ENCODE data around the gene EFNA5.
A peak's percentile ranks its signal among the peaks of the same experiment; 100 is the strongest.
"Not testable (repeated sequence)": the region's sequence is repeated elsewhere in the genome, so short reads cannot be mapped to it uniquely, and the experiment has no call there.

EFNA5 gene

DNA sequence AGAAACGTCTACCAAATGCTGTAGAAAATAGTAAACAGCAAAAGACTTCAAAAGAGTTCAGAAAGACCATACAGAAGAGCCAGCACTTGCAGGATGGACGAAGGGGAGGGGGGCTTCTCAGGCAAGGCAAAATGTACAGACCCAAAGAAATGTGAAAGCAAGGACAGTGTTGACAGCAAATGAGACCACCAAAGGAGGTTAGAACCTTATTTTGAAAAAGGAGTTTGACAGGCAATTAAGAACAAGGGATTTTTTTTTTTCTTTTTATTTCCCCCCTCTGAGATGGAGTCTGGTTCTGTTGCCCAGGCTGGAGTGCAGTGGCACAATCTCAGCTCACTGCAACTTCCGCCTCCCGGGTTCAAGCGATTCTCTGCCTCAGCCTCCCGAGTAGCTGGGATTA, 223.2 kb downstream of the EFNA5 start:
- intact Hi-C loops (cut with DNase I): no loop called here
- DNase-seq: no peak

DNA sequence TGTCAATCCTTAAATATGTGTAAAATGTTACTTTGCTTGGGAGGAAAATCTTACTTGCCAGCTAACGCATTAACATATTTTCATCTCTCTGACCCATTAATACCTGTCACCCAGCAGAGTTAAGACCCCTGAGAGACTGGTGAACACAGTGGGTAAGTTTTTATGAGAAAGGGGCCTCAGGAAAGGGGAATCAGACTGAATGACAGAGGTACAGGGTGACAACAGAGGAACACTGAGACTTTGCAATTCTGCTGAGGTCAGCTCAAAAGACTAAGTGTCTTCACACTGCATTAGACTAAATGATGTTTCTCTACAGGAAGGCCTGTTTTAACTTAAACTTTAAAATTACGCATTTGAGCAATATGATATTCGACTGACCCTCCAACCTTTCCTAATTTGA, 223.8 kb downstream of the EFNA5 start:
- DNase-seq: no peak
- intact Hi-C loops (cut with DNase I): no loop called here

DNA sequence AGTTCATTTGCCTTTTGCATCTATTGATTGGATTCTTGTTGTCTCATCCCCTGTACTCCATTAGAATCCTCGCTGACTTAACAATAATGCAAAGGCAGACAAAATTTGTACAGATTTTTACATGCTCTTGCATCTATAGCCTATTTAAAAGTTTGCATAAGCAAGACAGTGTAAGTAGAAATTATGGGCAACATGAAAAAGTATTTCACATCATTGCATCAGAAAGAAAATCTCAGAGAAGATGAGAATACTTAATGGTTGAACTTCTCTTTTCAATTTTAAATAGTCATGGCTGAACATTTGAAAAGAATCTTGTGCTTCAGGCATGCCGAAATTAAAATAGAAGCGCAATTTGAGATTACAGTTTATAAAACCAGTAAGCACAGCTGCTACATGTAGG, 226.4 kb downstream of the EFNA5 start:
- no peak for DNase-seq
- intact Hi-C loops (cut with DNase I): no loop called here

DNA sequence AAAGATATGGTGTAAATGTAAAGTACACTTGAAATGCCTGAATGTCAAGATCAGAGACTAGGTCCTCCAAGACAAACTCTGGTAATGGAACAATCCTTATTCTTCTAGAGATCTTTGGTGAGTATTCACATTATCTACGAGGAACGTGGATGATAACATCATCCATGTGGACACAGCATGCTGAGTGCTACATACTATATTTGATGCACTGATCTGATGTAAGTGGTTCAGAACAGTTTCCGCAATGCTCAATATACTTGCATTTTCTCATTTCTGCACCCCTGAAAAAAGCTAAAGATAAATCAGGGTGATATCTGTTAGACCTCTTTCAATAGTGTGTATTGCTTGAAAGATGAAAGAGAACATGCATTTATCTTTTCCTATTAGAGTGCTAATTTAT, 226.8 kb downstream of the EFNA5 start:
- intact Hi-C loops (cut with DNase I): no loop called here
- DNase-seq: no peak

DNA sequence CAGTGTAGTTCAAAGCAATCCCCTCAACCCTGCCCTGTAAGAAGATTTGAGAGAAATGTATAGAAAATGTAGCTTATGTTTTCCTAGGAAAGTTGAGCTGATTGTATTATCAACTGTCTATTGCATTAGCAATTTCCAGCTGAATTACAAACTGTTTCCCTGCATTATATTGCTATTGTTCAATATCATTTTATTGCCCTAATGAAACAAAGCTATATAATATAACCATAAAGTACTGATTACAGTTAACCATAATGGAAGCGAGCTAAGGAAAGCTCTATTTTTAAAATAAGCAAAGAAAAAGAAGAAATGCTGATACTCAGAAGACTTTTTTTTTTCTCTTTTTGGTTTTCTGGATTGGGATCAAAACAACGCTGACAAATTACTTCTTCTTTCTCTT, 228.3 kb downstream of the EFNA5 start:
- intact Hi-C loops (cut with DNase I): no loop called here
- no peak for DNase-seq

DNA sequence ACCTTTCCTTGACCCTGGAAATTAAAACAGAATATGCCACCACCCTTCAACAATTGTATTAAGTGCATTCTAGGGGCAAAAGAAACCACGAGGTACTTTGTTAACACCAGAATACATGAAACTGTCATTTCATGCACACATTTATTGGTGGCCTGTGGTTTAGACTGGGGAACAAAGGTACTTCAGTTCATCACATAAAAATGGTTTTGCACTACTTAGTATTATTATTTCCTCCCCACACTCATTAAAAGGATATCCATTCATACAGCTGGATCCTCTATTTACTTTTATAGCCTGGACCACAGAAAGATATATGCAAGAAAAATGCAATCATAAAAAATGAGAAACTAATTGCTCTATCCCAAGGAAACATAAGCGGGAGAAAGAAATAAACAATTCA, 230.9 kb downstream of the EFNA5 start:
- intact Hi-C loops (cut with DNase I): no loop called here

DNA sequence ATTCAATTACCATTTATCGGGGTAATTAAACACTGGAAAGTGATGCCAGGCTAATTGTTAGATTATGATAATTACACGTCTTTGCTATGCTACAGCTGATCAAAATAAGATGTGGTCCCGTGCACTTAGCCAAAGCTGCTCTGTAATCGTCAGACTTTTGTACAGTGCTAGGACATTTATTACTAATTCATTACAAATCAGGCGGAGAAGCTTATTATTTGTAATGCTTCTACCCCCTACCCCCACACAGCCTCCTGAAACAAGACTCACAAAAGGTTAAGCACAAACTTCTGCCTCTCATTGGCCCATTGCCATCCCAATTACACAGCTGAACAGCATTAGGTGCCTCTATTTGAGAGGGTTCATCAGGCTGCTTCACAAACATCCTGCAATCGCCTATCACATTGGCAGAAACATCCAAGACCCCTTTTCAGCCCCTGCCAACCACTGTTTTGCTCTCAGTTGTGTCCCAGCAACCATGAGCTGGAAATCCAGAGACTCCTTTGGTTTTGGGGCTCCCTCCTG, 232.7 kb downstream of the EFNA5 start:
- DNase-seq: no peak
- intact Hi-C loops (cut with DNase I): no loop called here

More for the DNA sequence above, 230.9 kb downstream of the EFNA5 start:
- DNase-seq: no peak

DNA sequence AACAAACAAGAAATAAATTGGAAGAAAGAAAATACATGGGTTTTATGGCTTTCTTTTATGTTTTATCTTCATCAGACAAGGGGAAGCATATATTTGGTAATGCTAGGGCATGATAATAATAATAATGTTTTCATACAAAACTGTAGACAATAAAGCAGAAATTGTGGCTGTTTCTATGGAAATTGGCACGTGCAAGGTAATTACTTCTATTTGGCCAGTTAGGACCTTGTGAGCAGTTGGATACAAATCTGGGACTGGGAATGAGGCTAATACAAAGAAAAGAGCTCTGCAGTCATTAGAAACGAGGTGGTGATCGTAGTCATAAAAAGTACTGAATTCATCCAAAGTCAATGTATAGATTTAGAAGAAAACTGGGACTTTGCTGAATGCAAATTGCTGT, 233.6 kb downstream of the EFNA5 start:
- DNase-seq: no peak
- intact Hi-C loops (cut with DNase I): no loop called here

DNA sequence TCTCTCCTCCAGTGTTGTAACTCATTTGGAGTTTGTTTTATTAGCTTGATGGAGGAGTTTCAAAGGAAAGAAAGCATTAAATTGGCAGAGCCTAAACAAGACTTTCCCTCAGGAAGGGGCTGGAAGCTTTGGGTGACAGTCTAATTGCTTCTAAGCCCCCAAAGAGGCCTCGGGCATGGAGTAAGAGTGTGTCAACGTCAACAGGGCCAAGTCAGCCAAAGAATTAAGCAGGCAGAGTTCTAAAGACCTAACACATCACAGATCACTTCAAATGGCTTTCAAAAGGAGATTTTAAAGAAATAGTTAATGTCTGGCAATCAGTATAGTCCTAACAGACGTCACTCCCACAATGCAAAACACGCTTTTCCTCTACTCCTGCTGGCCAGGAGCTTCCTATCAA, 234.5 kb downstream of the EFNA5 start:
- no peak for DNase-seq

DNA sequence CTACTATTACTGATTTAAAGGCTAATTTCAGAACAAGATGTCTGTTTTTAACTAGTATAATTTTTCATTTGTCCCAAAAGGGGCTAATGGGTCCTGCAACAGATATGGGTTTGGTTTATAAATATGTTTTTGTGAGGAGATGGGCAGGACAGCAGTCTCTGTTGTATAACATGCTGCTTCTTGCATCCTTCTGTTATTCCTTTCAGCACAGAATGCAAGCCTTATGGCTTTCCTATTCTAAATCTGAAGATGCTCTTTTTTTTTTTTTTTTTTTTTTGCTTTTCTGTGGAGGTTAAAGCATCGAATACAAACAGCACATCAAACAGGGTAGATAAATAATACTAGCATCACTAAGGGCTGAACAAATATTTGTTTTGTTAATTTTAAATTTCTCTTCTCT, 235.7 kb downstream of the EFNA5 start:
- intact Hi-C loops (cut with DNase I): no loop called here
- no peak for DNase-seq

More for the DNA sequence above, 234.5 kb downstream of the EFNA5 start:
- intact Hi-C loops (cut with DNase I): no loop called here

DNA sequence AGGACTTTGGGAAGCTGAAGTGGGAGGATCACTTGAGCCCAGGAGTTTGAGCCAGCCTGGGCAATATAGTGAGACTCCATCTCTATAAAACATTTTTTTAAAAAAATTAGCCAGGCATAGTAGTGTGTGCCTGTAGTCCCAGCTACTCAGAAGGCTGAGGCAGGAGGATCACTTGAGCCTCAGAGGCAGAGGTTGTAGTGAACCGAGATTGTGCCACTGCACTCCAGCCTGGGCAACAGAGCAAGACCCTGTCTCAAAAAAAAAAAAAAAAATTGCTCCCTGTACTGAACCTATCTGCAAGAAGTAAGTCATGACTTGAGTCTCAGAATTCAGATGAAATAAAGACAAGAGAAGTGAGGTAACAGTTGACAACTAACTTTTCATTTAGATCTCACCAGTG, 237.1 kb downstream of the EFNA5 start:
- DNase-seq; intact Hi-C loops (cut with DNase I): not testable (repeated sequence)

DNA sequence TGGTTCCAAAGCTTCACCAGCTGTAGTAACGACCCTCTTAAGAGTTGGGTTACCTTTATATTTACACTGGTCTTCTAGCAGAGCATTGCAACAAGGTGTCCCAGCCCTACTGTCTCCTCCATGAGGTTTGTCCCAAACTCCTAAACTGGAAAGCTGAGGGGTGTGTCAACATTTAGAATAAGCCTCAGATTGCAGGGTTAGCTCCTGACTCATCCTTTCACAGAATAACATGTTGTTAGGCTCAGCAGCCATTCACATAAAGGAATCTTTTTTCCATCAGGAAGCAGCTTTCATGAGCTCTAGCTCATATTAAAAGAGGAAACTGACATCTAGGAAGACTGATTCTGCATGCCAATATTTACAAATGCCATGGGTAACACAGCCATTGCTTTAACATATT, 238.7 kb downstream of the EFNA5 start:
- intact Hi-C loops (cut with DNase I): no loop called here
- DNase-seq: no peak

DNA sequence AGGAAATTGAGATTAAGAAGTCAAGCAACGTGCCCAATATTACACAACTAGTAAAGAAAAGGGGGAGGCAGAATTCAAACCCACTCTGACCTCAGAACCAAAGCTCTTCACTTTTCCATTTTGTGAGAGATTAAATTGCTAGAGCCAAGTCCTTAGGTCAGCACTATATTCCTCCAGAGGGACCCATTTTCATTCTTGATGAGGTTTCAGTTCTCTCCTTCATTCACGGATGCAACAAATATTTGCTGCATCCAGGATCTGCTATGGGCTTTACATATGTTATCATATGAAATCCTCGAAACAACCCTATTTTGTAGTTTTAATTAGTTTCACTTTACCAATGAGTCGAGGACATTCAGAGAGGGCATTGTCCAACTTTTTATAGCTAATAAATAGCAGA, 239.2 kb downstream of the EFNA5 start:
- no peak for DNase-seq
- intact Hi-C loops (cut with DNase I): no loop called here

DNA sequence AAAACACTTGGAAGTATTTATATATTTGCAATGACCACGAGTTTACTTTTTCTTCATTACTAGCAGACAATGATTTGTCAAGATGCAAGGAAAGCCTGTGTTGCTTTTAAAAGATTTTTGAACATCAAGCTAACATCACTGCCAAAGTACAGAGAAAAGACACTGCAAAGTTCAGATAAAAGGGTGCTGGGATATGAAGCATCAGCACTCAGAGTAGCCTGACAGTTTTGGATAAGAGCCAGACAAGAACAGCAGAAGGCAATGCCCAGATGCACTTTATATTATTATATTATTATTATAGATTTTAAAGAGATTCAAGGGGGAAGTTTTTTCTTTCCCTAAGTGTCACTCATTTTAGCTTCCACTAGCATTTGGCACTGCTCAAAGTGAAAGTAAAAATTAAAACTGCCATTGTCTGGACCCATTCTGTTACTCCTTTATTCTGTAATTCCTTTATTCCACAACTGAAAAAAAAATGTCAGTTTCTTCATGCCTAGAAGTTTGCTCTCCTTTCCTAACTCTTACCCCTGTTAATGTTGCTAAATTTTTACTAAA, 240.6 kb downstream of the EFNA5 start:
- DNase-seq: no peak

DNA sequence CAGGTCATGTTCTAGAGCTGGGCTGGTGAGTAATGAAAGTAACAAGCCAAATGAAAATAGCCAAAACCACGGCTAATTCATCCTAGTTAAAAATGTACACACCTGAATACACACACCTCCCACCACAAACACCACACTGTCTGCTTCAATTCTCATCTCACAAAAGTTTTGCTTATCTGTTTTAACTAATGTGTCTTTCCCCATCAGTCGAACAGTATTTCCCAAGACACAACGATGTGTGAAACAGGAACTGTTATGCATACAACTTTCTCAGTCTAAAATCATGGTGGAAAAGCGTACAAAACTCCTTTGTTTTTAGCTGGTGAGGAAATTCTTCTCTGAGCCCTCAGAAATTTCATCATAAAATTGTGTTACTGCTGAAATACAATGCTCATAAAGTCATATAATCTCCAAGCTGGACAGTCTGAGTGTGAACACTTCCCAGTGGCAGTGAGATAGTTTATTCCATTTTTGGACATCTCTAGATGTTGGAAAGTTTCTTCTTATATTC, 242.4 kb downstream of the EFNA5 start:
- intact Hi-C loops (cut with DNase I): loop anchor here (10.0 kb wide), 1 partner anchor 246 kb away; the partner anchor contains the start of gene EFNA5
- DNase-seq: no peak

More for the DNA sequence above, 240.6 kb downstream of the EFNA5 start:
- intact Hi-C loops (cut with DNase I): no loop called here

DNA sequence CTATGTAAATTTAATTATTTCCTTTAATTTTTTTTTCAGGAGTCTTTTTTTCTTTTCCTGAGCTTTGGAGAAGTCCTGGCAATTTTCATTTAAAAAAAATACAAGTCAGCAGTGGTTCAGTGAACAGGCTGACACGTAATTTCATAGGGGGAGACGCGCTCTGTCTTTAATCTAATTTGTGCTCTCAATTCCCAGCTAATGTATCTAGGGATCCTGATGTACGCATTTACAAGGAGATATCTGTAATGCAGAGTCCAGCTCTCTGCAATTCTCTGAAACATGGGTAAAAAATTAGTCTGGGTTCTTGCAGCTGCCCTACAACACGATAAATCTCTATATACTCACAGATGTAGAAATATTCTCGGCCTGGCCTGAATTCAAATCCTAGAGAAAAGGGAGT, 243.9 kb downstream of the EFNA5 start:
- DNase-seq: no peak
- intact Hi-C loops (cut with DNase I): loop anchor here (10.0 kb wide), 1 partner anchor 248 kb away; the partner anchor contains the start of gene EFNA5

DNA sequence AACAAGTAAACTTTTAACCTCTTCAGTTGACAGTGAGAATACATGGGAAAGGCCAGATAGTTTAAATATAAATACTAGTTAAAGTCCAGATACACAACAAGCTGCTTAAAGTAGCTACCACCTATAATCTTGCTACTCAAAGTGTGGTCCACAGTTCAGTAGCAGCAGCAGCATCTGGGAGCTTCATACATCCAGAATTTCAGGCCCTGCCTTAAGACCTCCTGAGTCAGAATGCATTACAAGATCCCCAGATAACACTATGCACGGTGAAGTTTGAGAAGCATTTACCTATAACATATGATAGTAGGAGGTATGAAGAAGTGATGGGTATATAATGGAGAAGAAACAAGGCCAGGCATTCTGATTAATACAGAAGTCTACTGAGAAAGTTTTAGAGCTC, 244.5 kb downstream of the EFNA5 start:
- intact Hi-C loops (cut with DNase I): loop anchor here (10.0 kb wide), 1 partner anchor 249 kb away; the partner anchor contains the start of gene EFNA5
- no peak for DNase-seq

DNA sequence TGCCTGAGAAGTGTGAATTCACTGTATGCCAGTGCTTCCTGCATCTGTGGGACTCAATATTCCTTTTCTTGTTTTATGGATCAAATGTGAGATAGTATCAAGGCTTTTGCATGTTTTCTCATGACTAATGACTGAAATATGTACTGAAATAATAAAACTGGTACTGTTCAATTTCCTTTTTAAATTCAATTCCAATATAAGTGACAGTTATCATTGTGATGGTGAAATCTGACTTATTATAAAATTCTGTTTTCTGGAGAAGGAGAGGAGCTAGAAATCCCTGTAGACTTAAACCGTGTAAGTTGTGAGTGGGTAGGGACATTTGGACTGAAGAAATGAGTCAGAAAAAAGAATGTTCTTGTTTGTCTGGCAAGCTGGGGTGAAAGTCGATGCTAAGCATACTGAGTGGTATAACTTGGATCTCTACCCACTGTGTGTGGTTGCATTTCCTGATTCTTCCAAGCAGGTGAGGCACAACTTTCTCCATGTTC, 245.2 kb downstream of the EFNA5 start:
- intact Hi-C loops (cut with DNase I): loop anchor here (10.0 kb wide), 1 partner anchor 249 kb away; the partner anchor contains the start of gene EFNA5
- no peak for DNase-seq

DNA sequence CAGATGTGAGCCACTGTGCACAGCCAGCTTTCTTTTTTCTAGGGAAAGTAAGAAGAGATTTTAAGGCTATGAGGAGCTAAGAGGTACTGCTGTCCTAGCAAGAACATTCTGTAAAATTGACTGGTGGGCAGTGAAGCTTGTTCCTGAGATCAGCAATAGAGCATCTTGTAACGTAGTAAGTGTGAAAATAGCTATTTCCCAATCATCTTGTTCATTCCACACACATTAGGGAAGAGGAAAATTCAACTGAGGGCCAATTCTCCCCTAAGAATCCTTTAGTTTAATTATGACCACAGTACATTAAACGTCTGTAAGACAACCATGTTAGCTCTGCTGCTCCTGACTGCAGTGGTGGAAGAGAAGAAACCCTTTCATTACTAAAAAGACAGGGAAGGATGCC, 246.2 kb downstream of the EFNA5 start:
- intact Hi-C loops (cut with DNase I): loop anchor here (10.0 kb wide), 1 partner anchor 250 kb away; the partner anchor contains the start of gene EFNA5
- peak in 1 of 10 donors; percentile 37 for DNase-seq

DNA sequence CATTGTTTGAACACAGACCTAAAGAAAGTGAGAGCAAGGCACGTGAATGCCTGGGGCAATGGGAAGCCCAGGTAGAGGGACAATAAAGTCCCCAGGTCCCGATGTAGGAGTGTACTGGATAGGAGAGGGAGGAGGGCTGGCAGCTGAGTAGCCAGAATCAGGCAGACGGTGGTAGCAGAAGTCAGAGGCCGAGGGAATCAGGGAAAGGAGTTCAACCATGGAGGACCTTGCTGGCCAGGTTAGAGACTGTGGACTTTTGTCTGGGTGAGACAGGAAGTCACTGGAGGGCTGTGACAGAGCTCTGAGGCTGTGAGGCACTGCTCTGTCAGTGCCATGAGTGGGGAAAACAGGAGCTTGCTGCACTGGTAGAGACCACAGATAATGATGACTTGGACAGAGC, 248.2 kb downstream of the EFNA5 start:
- intact Hi-C loops (cut with DNase I): loop anchor here (10.0 kb wide), 1 partner anchor 252 kb away; the partner anchor contains the start of gene EFNA5

DNA sequence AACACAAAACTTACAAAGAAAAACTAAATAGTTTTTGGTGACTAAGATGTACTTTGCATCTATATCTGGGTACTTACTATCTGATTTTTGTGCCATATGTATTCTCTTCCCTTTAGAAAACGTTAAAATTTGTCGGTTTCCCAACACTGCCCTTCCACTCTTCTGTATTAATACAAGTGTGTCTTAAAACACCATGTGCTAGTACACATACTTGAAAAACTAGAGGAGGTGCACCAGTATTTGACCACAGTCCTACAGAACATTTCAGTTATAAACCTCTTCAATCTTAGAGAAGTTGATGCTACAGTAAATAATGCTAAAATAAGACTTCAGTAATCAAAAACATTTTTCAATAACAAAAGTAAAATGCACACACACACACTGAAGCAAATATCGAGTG, 251.2 kb downstream of the EFNA5 start:
- intact Hi-C loops (cut with DNase I): no loop called here
- DNase-seq: no peak

More for the DNA sequence above, 248.2 kb downstream of the EFNA5 start:
- DNase-seq: peak in 1 of 10 donors; percentile 39

DNA sequence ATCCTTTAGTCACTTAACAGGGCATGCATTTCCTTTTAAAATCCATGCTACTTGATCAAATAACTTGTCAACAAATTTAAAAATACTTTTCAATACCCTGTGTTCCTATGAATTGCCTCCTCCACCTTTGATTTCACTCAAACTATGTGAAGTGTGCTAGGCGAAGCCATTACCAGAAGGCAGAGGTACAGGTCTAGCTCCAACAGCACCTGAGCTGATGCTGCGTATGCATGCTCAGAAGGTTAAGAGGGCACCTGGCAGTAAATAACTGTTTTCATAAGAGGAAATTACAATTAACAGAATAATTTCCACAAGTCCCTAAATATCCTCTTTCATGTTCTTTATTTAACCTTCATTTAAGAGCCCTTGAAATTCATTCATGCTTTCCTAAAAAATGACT, 251.8 kb downstream of the EFNA5 start:
- no peak for DNase-seq
- intact Hi-C loops (cut with DNase I): no loop called here
